HFF-Myc (cell line): ENCODE data around the gene MAGIX.
"Not testable (repeated sequence)": the region's sequence is repeated elsewhere in the genome, so short reads cannot be mapped to it uniquely, and the experiment has no call there.

Experiments
- DNase-seq: peaks from one replicate; pipeline ENCODE4 v3.0.0-alpha.2; 2011; ENCODE audit warnings: low read depth; ENCODE audit errors: extremely low read depth
- H3K4me3 ChIP-seq: replicated peaks from 2 replicates; pipeline ENCODE4 v1.5.1; 2011; ENCODE audit warnings: low read depth, mild to moderate bottlenecking, control low read depth, low read length
- TF ChIP-seq, protein P1 (sequence below): IDR thresholded peaks from 2 replicates; pipeline ENCODE4 v1.5.1; 2012; ENCODE audit warnings: mild to moderate bottlenecking, low read depth, low read length, control low read depth; ENCODE audit errors: missing control alignments

The MAGIX gene

DNA sequence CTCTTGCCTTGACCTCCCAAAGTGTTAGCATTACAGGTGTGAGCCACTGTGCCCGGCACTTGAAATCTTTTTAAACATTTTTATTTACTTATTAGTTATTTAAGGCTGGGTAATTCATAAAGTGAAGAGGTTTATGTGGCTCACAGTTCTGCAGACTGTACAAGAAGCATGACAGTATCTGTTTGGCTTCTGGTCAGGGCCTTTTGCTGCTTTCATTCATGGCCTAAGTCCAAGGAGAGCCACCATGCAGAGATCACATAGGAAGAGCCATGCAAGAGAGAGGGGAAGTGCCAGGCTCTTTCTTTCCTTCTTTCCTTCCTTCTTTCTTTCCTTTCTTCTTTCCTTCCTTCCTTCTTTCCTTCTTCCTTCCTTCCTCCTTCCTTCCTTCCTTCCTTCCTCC, 28.8 kb upstream of the MAGIX start:
- H3K4me3 ChIP-seq = no peak overlapping the region
- TF ChIP-seq, protein P1, sequence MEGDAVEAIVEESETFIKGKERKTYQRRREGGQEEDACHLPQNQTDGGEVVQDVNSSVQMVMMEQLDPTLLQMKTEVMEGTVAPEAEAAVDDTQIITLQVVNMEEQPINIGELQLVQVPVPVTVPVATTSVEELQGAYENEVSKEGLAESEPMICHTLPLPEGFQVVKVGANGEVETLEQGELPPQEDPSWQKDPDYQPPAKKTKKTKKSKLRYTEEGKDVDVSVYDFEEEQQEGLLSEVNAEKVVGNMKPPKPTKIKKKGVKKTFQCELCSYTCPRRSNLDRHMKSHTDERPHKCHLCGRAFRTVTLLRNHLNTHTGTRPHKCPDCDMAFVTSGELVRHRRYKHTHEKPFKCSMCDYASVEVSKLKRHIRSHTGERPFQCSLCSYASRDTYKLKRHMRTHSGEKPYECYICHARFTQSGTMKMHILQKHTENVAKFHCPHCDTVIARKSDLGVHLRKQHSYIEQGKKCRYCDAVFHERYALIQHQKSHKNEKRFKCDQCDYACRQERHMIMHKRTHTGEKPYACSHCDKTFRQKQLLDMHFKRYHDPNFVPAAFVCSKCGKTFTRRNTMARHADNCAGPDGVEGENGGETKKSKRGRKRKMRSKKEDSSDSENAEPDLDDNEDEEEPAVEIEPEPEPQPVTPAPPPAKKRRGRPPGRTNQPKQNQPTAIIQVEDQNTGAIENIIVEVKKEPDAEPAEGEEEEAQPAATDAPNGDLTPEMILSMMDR = no peak
- DNase-seq = no peak

DNA sequence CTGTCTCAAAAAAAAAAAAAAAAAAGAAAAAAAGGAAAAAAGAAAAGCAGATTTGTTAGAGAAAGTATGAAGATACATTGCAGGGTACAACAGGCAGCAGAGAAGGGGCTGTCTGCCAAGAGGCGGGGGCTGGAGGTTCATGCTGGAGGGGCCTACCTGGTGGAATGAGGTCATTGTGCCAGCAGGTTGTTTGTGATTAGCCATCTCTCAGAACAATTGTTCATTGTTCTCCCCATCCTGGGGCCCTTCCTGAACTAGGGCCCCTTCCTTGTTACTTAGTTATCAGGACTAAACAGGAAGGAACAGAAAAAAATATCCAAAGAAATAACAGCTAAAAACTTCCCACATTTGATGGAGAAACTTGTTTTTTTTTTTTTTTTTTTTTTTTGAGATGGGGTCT, 25.1 kb upstream of the MAGIX start:
- DNase-seq = no peak
- no peak overlapping the region for H3K4me3 ChIP-seq
- TF ChIP-seq, protein P1 = no peak

- TF ChIP-seq, protein P1 = no peak
Observed at GRCh38 chrX:49139713-49140112, 22.8 kb upstream of the MAGIX start.

GRCh38 chrX:49142264-49142663, 20.3 kb upstream of the MAGIX start:
- TF ChIP-seq, protein P1 = peak; percentile 43
- not testable (repeated sequence) for DNase-seq, H3K4me3 ChIP-seq

More at GRCh38 chrX:49139713-49140112, 22.8 kb upstream of the MAGIX start:
- no peak for DNase-seq
- H3K4me3 ChIP-seq = no peak overlapping the region

- DNase-seq = not testable (repeated sequence)
Observed at GRCh38 chrX:49143154-49143553, 19.4 kb upstream of the MAGIX start.

GRCh38 chrX:49147282-49147681, 15.3 kb upstream of the MAGIX start:
- no peak for DNase-seq

More at GRCh38 chrX:49143154-49143553, 19.4 kb upstream of the MAGIX start:
- H3K4me3 ChIP-seq = not testable (repeated sequence)

DNA sequence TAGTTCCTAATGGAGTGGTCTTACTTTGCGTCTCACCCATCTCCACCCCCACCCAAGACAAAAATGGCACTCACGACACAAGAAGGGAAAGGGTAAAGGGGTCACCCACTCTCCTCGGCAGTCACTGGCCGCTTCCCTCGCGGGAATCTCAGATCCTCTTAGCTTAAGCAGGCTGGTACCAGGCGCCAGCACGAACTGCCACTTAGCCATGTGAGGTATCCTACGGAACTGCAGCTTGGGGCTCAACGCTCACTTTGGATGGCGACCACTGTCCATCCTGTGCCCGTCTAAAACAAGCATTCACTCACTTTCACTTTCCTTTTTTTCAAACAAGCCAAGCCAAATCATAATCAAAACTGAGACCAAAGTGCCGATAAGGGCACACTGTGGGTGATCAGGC, 14.6 kb upstream of the MAGIX start:
- H3K4me3 ChIP-seq = no peak overlapping the region
- DNase-seq = no peak
- TF ChIP-seq, protein P1 = no peak

More at GRCh38 chrX:49147282-49147681, 15.3 kb upstream of the MAGIX start:
- TF ChIP-seq, protein P1 = no peak
- H3K4me3 ChIP-seq = no peak overlapping the region

- H3K4me3 ChIP-seq, DNase-seq: not testable (repeated sequence)
Observed at GRCh38 chrX:49148390-49149100, 14.0 kb upstream of the MAGIX start.

- not testable (repeated sequence) for H3K4me3 ChIP-seq, DNase-seq
Observed at GRCh38 chrX:49149291-49149690, 13.3 kb upstream of the MAGIX start.
